ENCODE data around the gene SLC12A9.

- TF ChIP-seq SUZ12 (IDR thresholded peaks at IDR 0.05; ENCODE audit: extremely low read depth, insufficient read depth, insufficient read length), result no peak
- no peak for TF ChIP-seq ZNF274 (IDR thresholded peaks at IDR 0.05; ENCODE audit: low read depth, low read length)
Measured at GRCh38 chr7:100823534-100823933, 29.0 kb upstream of the SLC12A9 start.
